Right lobe of liver (tissue), 4 donors: ENCODE measurements around the gene DENND2A.

ENCODE experiments used
- POLR2A ChIP-seq: fragments of 450-650 bp; IDR thresholded peaks from one replicate; pipeline ENCODE4 v1.6.1; 2017; ENCODE audit warnings: antibody characterized with exemption, mild to moderate bottlenecking
- TF ChIP-seq, protein P1 (sequence below), 4 donors: fragments of 200-600 bp in 3 of 4; fragments of 450-650 bp in 1 of 4; IDR thresholded peaks; one replicate each; pipeline versions ENCODE4 v1.5.1 to v1.8.0; 2016 to 2022; ENCODE audit warnings: antibody characterized with exemption in 4 of 4, mild to moderate bottlenecking in 2 of 4
- donor health status: DM: no; HTN: no; CAD: no.
- donor health status: DM: no; HTN: no; CAD: no.
- donor health status: DM: no; HTN: yes; CAD: no.

- TF ChIP-seq, protein P1, sequence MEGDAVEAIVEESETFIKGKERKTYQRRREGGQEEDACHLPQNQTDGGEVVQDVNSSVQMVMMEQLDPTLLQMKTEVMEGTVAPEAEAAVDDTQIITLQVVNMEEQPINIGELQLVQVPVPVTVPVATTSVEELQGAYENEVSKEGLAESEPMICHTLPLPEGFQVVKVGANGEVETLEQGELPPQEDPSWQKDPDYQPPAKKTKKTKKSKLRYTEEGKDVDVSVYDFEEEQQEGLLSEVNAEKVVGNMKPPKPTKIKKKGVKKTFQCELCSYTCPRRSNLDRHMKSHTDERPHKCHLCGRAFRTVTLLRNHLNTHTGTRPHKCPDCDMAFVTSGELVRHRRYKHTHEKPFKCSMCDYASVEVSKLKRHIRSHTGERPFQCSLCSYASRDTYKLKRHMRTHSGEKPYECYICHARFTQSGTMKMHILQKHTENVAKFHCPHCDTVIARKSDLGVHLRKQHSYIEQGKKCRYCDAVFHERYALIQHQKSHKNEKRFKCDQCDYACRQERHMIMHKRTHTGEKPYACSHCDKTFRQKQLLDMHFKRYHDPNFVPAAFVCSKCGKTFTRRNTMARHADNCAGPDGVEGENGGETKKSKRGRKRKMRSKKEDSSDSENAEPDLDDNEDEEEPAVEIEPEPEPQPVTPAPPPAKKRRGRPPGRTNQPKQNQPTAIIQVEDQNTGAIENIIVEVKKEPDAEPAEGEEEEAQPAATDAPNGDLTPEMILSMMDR (IDR thresholded peaks at IDR 0.05): no peak
- TF ChIP-seq POLR2A: no peak
Measured at GRCh38 chr7:140610204-140611165, 30.1 kb downstream of the DENND2A start.
